ENCODE results near the gene RASA3. TPM values are rescaled to one million over a fixed set of nuclear protein-coding genes. Genes with fewer than 3 reads are reported as not detected.
A peak's percentile ranks its signal among the peaks of the same experiment; 100 is the strongest.

RASA3 gene
- total RNA-seq, 1 donor from 2014 or later = 2.6 TPM

DNA sequence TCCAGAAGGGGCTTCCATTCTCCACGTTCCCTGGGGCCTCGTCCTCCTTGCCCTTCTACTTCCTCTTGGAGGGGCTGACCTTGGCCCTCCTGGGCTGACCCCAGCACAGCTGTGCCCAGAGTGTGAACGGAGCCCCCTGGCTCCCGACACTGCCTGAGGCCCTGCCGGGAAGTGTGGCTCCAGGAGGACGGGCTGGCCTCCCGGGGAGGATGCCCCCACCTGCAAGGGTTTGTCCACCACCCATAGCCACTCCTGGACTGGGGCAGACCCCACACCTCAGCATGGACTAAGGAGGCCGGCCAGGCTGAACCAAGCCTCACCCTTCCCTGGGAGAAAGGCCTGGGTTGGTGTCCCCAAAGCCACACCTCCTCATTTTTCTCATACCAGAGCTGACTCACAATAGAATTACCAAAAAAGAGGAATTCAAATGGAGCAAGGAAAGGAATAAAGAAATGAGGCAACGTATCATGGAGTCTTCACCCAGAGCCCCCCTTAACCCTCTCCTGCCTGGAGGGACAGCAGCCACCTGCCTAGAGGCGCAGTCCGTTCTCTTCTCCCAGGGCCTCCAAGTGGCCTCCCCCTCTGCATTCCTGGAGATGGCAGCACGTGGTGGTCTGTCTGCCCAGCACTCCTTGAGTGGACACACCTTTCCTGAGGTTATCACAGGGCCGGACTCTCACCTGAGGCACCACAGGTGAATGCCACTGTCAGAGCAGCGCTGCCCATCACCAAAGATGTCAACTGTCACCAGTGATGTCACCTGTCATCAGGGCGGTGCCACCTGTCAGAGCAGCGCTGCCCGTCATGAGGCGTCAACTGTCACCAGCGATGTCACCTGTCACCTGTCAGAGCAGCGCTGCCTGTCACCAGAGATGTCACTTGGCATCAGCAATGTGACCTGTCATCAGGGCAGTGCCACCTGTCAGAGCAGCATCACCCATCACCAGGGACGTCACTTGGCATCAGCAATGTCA lies 155.4 kb downstream of the RASA3 start:
- DNase-seq (ENCODE audit: low read depth) = peak; percentile 44

DNA sequence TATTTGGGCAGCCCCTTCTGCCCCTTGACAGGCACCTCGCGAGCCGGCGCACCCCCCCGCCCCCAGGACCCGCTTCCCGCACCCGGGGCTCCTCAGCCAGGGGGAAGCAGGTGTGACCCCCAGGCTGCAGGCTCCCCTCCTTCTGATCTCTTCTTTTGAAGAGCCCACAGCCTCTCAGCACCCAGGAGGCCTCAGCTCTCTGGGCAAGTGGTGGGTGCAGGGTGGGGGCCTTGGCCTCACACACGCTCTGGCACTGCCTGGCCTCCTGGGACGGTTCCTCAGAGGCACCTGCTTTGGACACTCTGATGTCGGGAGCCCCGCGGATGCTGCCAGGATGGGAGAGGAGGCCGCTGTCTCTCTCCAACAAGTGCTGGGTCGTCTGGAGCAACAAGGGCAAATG lies 157.0 kb downstream of the RASA3 start:
- H3K36me3 ChIP-seq (ENCODE audit: control insufficient read depth, insufficient read depth, low read length) = no peaks in the 10 kb centered on the region
- TF ChIP-seq, protein P1, sequence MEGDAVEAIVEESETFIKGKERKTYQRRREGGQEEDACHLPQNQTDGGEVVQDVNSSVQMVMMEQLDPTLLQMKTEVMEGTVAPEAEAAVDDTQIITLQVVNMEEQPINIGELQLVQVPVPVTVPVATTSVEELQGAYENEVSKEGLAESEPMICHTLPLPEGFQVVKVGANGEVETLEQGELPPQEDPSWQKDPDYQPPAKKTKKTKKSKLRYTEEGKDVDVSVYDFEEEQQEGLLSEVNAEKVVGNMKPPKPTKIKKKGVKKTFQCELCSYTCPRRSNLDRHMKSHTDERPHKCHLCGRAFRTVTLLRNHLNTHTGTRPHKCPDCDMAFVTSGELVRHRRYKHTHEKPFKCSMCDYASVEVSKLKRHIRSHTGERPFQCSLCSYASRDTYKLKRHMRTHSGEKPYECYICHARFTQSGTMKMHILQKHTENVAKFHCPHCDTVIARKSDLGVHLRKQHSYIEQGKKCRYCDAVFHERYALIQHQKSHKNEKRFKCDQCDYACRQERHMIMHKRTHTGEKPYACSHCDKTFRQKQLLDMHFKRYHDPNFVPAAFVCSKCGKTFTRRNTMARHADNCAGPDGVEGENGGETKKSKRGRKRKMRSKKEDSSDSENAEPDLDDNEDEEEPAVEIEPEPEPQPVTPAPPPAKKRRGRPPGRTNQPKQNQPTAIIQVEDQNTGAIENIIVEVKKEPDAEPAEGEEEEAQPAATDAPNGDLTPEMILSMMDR (IDR thresholded peaks at IDR 0.05; ENCODE audit: insufficient read depth, low read length, severe bottlenecking) = no peak
- H3K4me3 ChIP-seq (ENCODE audit: low read depth, low read length) = no peak overlapping the region
- DNase-seq (ENCODE audit: low read depth) (no peak), FAIRE-seq (no peak)
- no peaks in the 10 kb centered on the region for H3K27me3 ChIP-seq (ENCODE audit: control insufficient read depth, insufficient read depth, low read length)

More for the DNA sequence above, 155.4 kb downstream of the RASA3 start:
- Histone ChIP-seq H3K27me3 (ENCODE audit: control insufficient read depth, insufficient read depth, low read length) (no peaks in the 10 kb centered on the region), H3K4me3 (ENCODE audit: low read depth, low read length) (no peak overlapping the region), H3K36me3 (ENCODE audit: control insufficient read depth, insufficient read depth, low read length) (no peaks in the 10 kb centered on the region)
- TF ChIP-seq, protein P1 (IDR thresholded peaks at IDR 0.05; ENCODE audit: insufficient read depth, low read length, severe bottlenecking) = no peak
- peak; percentile 79 for FAIRE-seq

DNA sequence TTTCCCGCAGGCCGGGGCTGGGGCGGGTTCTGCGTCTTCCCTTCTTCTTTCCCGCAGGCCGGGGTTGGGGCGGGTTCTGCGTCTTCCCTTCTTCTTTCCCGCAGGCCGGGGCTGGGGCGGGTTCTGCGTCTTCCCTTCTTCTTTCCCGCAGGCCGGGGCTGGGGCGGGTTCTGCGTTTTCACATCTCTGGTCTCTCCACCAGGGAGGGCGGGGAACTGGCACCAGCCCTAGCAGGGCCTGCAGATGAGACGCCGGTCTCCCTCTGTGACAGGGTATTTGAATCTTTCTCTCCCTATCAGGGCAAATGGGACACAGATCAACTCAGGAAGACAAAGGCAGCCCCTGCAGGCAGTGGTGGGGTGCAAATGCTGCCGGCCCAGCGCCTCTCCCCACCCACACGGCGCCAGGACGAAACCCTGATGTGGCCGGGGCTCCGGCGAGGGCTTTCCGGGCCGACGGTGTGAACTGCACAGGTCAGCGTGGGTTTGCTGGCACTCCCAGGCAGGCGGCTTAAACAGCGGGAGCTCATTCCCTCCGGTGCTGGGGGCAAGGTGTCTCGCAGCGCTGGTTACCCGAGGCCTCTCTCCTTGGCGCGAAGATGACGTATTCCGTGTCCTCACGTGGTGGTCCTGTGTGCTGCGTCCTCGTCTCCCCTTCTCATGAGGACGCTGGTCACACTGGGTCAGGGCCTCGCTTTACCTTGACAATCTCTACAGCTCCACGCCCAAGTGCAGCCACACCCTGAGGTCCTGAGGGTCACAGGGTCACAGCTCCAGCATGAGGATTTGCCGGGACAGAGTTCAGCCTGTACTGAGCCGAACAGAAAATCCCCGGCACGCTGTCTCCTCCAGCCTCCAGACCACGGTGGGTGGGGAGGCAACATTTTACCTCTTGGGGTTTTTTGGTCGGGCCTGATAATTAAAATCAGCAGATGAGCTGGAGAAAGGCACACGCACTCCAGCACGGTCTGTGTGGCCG lies 157.8 kb downstream of the RASA3 start:
- FAIRE-seq (peak; percentile 23), DNase-seq (ENCODE audit: low read depth) (no peak)
- TF ChIP-seq, protein P1 (IDR thresholded peaks at IDR 0.05; ENCODE audit: insufficient read depth, low read length, severe bottlenecking) = no peak
- Histone ChIP-seq H3K27me3 (ENCODE audit: control insufficient read depth, insufficient read depth, low read length) (no peaks in the 10 kb centered on the region), H3K36me3 (ENCODE audit: control insufficient read depth, insufficient read depth, low read length) (no peaks in the 10 kb centered on the region), H3K4me3 (ENCODE audit: low read depth, low read length) (no peak overlapping the region)

DNA sequence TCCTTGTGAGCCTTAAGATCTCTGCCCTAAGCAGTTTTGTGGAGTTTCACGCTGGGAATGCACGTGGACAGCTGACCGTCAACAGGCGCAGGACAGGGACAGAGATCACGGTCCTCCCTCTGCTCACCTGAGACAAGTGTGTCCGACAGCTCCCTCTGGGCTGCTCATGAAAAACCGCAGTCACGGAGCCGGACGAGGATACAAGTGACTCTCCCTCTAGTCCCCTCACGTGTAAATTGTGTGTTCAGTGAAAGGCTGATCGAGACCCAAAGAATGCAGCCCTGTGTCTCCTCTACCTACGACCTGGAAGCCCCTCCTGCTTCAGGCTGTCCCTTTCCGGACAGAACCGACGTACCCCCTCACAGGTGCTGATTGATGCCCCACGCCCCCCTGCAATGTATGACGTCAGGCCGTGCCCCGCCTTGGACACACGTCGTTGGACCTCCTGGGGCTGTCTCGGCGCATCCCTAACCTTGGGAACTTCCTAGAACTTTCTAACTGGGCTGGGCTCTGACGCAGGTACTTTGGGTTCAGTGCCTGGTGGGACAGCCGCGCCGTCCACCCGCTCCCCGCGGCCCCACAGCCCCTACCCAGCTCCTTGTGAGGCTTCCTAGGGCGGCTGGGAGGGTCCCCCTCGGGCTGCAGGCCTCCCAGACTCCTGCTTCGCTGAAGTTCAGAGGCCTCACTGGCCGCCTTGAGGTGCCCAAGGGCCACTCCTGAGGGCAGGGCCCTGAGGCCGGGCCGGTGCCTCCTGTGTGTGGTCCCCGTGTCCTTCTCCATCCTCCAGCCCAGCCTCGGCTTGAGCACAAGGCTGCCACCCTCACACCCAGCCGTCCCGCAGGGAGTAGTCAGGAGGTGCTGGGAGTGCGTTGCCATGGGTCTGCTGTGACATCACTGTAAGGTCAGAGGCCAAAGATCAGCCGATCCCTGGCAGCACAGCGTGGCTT lies 158.9 kb downstream of the RASA3 start, which contains the start of gene C13orf46:
Gene C13orf46 (minus strand): TSS at position 859 of the 947 bp plus-strand sequence. CDS start 79 bp downstream, at position 780.
- Histone ChIP-seq H3K4me3 (ENCODE audit: low read depth, low read length) (no peak within 1 kb of the TSS), H3K36me3 (ENCODE audit: control insufficient read depth, insufficient read depth, low read length) (no peaks in the 10 kb centered on the region), H3K27me3 (ENCODE audit: control insufficient read depth, insufficient read depth, low read length) (no peaks in the 10 kb centered on the region)
- peak; percentile 47 for FAIRE-seq
- no peak for DNase-seq (ENCODE audit: low read depth)
- TF ChIP-seq, protein P1 (IDR thresholded peaks at IDR 0.05; ENCODE audit: insufficient read depth, low read length, severe bottlenecking) = no peak

Measured in bronchial epithelial cell (primary cell).